ENCODE results near the gene INSYN2B. TPM values are rescaled to one million over a fixed set of nuclear protein-coding genes. Genes with fewer than 3 reads are reported as not detected.

INSYN2B gene
- total RNA-seq, 1 experiment from 2014 or later, result not detected

GRCh38 chr5:170000155-170000554 is 19.9 kb upstream of the INSYN2B start (continued):
- TF ChIP-seq ARID4B (CRISPR knock-in tag; IDR thresholded peaks at IDR 0.05; ENCODE audit: borderline replicate concordance), result no peak
- no peak for TF ChIP-seq TP53 (CRISPR knock-in tag; IDR thresholded peaks at IDR 0.05)
- no peak for TF ChIP-seq TCF7 (CRISPR knock-in tag; IDR thresholded peaks at IDR 0.05; ENCODE audit: low read depth)
- TF ChIP-seq IRF2 (CRISPR knock-in tag; IDR thresholded peaks at IDR 0.05; ENCODE audit: borderline replicate concordance, low read depth), result no peak
- no peak for TF ChIP-seq JUN (CRISPR knock-in tag; IDR thresholded peaks at IDR 0.05)
- no peak for TF ChIP-seq ATF3 (CRISPR knock-in tag; conservative IDR thresholded peaks at IDR 0.05)
- no peak for TF ChIP-seq ETV6 (CRISPR knock-in tag; IDR thresholded peaks at IDR 0.05)

- Mint-ChIP-seq H3K27me3 (ENCODE audit: low read depth) (no peaks in the 10 kb centered on the region), H3K27ac (no peak overlapping the region), H3K9me3 (peaks cover 6% of the 10 kb centered on the region; the same call in 1 of the 2 replicates), H3K4me1 (no peaks in the 10 kb centered on the region), H3K36me3 (no peaks in the 10 kb centered on the region), H3K4me3 (no peak overlapping the region)
- no peak for ATAC-seq
- ChIA-PET POLR2A (no interaction called here), CTCF (interaction anchor here (3.1 kb wide), 1 partner anchor 19 kb away, joined by 13 read pairs; the partner anchor contains the start of gene INSYN2B)
- DNase-seq (ENCODE audit: low spot score), result no peak
- TF ChIP-seq GABPB1 (CRISPR knock-in tag; IDR thresholded peaks at IDR 0.05) (no peak), RELA (CRISPR knock-in tag; IDR thresholded peaks at IDR 0.05; ENCODE audit: borderline replicate concordance) (no peak), JAZF1 (CRISPR knock-in tag; IDR thresholded peaks at IDR 0.05) (no peak), USF1 (CRISPR knock-in tag; IDR thresholded peaks at IDR 0.05) (no peak), ATF6 (CRISPR knock-in tag; IDR thresholded peaks at IDR 0.05) (no peak), MLX (CRISPR knock-in tag; IDR thresholded peaks at IDR 0.05) (no peak), SMAD4 (CRISPR knock-in tag; IDR thresholded peaks at IDR 0.05) (no peak), ELF4 (CRISPR knock-in tag; IDR thresholded peaks at IDR 0.05; ENCODE audit: low read depth) (no peak), OVOL2 (CRISPR knock-in tag; IDR thresholded peaks at IDR 0.05; ENCODE audit: borderline replicate concordance) (no peak), MYBL2 (CRISPR knock-in tag; IDR thresholded peaks at IDR 0.05) (no peak), IRF1 (CRISPR knock-in tag; IDR thresholded peaks at IDR 0.05) (no peak), ZNF532 (CRISPR knock-in tag; IDR thresholded peaks at IDR 0.05; ENCODE audit: borderline replicate concordance) (no peak), ZNF281 (CRISPR knock-in tag; IDR thresholded peaks at IDR 0.05) (no peak), FOXK1 (CRISPR knock-in tag; IDR thresholded peaks at IDR 0.05) (no peak)
Measured at GRCh38 chr5:169999621-170000020, 19.3 kb upstream of the INSYN2B start.

Measured in WTC11 (cell line).